HG02981 (cell line): ENCODE measurements around the gene WNK2.

Experiments
- ATAC-seq: cut with Tn5 transposase; IDR thresholded peaks from one replicate; pipeline ENCODE4 v1.9.1; 2021; ENCODE audit warnings: mild to moderate bottlenecking, moderate library complexity; ENCODE audit not compliant: unreplicated experiment

Gene WNK2

GRCh38 chr9:93184432-93185265, 710 bp downstream of the WNK2 start:
- no peak for ATAC-seq

GRCh38 chr9:93185266-93186214, 1.6 kb downstream of the WNK2 start:
- no peak for ATAC-seq

GRCh38 chr9:93186215-93186945, 2.4 kb downstream of the WNK2 start:
- ATAC-seq: no peak

GRCh38 chr9:93187047-93187446, 3.1 kb downstream of the WNK2 start:
- ATAC-seq: no peak

GRCh38 chr9:93187574-93187973, 3.6 kb downstream of the WNK2 start:
- ATAC-seq: no peak

- ATAC-seq: no peak
Observed at GRCh38 chr9:93188426-93189368, 4.8 kb downstream of the WNK2 start.

GRCh38 chr9:93189369-93190132, 5.6 kb downstream of the WNK2 start:
- ATAC-seq: no peak

GRCh38 chr9:93190133-93190525, 6.2 kb downstream of the WNK2 start:
- no peak for ATAC-seq

GRCh38 chr9:93190656-93191353, 6.9 kb downstream of the WNK2 start:
- no peak for ATAC-seq

GRCh38 chr9:93191354-93191660, 7.4 kb downstream of the WNK2 start:
- ATAC-seq: no peak

- ATAC-seq: no peak
Observed at GRCh38 chr9:93192721-93193387, 8.9 kb downstream of the WNK2 start.

- no peak for ATAC-seq
Observed at GRCh38 chr9:93193388-93194220, 9.7 kb downstream of the WNK2 start.

GRCh38 chr9:93194221-93194625, 10.3 kb downstream of the WNK2 start:
- ATAC-seq: no peak

GRCh38 chr9:93194641-93195040, 10.7 kb downstream of the WNK2 start:
- no peak for ATAC-seq

- ATAC-seq: no peak
Observed at GRCh38 chr9:93196096-93197055, 12.4 kb downstream of the WNK2 start.

GRCh38 chr9:93197670-93198069, 13.7 kb downstream of the WNK2 start:
- ATAC-seq: no peak
